HG03457 (cell line): ENCODE results near the gene TRAPPC3.

ENCODE experiments used
- ATAC-seq: cut with Tn5 transposase; IDR thresholded peaks from one replicate; pipeline ENCODE4 v1.9.1; 2021; ENCODE audit warnings: moderate number of reproducible peaks; ENCODE audit not compliant: unreplicated experiment

The TRAPPC3 gene

DNA sequence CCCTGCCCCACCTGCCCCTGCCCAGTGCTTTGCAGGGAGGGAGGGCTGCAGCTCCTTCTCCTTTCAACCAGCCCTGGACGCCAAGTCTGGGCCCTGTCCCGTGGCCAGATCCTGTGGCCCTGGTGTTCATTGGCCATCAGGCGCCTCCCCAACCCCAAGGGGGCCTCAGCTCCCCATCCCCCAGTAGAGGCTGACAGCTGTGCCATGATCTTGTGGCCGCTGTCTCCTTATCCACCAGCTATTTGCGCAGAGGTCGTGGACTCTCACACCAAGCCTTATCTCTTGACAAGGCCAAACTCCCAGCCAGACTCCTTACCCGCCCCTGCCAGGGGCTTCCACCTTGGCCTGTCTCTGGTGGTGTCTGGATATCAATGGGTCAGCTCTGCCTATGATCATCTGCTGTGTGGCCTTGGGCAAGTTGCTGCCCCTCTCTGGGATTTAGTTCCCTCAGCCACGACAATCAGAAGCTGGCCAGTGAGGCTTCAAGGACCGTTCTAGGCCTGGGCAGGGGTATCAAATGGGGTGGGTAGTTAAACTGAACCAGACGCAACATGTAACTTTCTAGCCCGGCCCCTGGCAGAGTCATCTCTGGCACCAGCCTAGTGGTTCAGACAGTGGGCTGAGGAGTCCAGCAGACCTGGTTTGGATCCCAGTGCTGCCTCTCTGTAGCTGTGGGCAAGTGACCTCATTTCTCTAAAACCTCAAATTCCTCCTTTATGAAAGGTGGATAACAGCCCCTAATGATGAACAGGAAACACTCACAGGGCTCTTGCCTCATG is 21.0 kb downstream of the TRAPPC3 start:
- no peak for ATAC-seq

DNA sequence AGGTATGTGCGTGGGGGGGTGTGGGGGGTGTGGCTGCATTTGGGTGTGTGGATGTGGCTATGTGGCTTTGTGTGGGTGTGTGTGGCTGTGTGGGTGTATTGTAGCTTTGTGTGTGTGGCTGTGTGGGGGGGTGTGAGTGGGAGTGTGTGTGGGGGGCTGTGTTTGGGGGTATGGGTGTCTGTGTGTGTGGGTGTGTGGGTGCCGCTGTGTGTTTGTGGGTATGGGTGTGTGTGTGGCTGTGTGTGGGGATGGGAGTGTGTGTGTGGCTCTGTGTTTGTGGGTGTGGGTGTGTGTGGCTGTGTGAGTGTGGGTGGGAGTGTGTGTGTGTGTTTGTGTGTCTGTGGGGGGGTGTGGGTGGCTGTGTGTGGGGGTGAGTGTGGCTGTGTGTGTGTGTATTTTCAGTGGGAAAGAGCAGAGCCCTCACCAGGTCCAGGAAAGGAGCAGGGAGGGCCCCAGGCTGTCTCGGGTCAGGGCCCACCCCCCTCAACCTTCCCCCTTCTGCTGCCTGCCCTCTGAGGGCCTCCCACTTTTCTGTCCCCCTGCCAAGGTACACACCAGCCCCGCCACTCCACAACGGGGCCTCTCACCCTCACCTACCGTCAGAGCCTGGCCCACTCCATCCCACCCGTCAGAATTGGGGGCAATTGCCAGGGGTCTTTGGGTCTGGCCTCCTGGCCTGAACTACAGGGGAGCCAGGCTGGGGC is 22.3 kb downstream of the TRAPPC3 start:
- ATAC-seq = no peak

DNA sequence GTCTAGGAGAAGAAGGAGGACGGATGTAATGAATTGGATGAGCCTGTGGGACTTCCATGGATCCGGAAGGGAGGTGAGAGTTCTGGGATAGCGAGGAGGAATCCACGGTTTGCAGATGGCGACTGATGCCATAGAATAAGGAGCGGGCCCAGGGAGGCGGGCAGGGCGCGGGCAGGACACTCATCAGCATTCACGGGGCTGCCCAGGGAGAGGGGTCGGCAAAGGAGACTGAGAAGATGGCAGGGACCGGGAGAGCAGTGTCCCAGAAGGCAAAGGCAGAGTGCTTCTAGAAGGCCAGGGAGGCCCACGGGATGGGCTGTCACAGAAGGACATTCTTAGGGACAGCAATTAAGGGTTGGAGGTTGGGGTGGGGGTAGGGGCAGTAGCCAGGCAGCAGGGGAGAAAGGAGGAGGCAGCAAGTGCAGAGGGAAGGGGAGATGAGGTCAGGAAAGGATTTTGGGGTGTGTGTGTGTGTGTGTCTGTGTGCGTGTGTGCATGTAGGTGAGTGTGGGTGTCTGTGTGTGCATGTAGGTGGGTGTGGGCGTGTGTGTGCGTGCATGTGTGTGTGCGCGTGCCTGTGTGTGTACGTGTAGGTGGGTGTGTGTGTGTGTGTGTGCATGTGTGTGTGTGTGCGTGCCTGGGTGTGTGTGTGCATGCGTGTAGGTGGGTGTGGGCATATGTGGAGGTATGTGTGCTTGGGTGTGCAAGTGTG is 23.1 kb downstream of the TRAPPC3 start:
- ATAC-seq = no peak

DNA sequence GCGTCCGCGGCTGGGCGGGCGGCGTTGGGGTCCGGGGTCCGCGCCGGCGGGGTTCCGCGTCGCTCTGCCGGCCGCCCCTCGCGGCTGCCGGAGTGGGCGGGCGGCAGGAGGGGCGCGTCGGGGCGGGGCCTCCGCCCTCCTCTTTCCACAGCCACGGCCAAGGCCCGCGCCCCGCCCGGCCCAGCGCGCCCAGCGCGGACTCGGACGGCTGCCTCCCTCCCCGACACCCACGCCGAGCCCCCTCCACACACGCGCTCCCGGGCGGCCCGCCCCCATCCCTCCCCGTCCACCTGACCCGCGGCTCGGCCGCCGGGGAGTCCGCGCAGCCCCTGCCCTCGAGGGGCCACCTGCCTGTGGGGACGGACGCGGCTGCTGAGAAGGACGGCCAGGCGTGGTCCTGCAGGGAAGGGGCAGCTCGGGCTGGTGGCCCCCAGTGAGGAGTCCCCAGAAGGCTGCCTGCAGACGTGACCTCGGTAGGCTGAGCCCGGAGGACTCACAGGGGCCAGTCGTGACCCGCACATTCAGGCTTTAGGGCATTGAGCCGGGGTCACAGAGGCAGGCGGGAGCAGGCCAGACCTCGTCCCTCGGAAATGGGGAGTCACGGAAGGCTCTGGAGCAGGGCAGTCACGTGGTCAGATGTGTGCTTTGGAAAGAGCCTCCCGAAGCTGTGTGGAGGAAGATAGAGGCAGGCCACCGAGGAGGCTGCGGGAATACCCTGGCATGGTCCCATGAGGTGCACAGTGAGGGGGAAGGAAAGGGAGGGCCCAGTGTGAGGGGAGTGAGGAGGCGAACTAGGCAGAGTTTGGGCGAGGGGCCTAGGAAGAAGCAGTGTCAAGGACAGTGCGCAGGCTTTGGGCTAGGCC is 23.9 kb downstream of the TRAPPC3 start, which contains the start of gene COL8A2:
Gene COL8A2 (minus strand): TSS at position 94 of the 863 bp plus-strand sequence. CDS start 24,980 bp downstream, outside the sequence.
- ATAC-seq = no peak

DNA sequence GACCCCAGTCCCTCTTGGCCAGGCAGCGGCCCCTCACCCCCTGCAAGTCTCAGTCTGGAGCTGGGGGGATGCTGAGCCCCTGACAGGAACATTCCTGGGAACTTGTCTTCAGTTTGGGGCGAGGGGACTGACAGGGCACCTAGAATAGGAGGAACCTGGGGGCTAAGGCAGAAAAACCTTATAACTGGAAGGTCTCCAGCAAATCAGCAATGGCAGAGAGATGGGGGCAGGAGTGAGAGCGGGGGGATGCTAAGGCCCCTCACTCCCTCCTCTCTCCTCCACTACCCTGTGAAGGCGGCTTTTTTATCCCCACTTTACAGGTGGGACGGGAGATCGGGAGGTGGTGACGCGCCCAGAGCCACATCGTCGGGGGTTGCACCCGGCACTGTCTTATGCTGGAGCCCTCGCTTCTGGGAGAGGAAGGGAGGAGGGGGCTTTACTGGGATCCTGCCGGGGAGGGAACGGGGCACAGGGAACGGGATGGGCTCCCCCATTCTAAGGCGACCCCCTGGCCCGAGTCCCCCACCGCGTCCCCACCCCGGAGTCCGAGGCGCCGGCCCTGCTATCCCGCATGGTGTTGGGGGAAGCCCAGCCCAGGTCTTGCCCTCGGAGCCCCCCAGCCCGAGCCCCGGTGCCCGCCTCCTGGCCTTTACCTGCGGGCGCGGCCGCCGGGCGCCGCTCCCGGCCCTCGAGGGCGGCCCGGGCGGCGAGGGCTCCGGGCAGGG is 24.7 kb downstream of the TRAPPC3 start:
- ATAC-seq = no peak

DNA sequence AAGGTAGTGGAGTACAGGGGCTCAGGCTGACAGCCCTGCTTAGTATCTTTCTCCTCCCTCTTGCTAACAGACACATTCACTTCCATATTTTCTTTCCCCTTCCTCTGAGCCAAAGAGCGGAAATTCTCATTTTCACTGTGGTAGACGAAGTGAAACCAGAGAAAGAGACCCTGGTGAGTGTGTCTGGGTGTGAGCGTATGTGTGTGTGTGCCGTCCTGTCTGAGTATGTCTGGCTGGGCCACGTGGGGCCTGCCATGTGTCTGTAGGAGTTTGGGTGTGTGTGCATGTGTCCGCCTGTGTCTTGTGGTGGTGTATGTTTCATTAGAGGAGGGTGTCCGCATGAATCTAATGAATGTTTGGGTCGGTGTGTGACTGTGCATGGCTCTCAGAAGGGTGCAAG is 25.9 kb downstream of the TRAPPC3 start:
- ATAC-seq = no peak

DNA sequence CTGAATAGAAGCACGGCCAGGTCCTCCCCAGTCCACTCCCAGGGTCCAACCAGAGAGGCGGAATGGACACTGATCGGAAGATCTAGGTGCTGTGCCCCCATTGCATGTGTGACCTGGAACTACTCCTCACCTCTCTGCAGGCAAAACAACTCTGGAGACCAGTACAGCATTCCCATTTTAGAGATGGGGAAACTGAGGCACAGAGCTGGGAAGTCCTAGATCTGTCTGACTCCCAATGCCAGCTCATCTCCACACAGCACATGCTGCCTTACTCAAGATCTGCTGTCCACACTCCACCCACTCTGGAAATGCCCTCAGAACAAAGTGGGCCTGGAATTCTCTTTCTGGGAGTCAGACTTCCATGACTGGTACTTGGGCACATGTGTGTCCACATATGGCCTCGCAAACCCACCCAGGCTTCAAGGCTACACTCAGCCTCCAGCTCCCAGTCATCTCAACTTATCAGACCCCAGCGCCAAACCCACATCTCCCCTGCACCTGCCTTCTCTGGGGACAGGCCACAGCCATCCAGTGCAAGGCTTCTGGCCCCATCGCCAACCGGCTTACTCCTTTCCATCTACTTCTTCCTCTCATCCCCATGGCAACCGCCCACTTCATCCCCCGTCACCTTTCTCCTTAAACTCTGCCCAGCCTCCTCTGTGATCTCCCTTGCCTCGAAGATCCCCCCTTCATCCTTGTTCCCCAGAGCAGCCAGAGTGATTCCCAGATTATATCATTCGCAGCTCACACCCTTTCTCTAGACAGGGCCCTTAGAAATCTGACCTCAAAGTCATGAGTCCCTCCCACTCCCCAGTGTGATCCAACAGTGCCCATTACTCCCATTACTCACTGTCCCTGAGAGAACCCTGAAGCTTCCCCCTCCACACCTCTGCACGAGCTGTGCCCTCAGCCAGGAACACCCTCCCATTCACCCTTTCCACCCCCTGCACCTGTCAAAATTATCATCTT is 26.9 kb downstream of the TRAPPC3 start:
- ATAC-seq = no peak

DNA sequence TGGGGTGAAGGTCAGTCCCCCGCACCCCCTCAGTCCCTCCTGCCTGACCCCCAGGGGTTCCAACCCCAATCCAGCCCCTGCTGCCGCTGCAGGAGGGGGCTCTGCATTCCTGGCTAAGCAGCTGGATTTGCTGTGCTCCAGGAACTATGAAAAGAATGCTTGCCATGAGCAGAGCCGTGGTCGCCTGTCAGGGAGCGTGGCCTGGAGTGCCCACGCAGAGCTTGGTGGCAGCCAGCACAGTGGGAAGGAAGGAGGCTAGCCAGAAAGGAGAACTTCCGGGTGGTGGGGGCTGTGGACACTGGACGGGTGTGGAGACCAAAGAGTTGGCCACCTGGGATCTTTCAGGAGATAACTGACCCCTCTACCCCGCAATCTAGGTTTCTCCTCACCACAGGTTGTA is 29.8 kb downstream of the TRAPPC3 start:
- no peak for ATAC-seq

DNA sequence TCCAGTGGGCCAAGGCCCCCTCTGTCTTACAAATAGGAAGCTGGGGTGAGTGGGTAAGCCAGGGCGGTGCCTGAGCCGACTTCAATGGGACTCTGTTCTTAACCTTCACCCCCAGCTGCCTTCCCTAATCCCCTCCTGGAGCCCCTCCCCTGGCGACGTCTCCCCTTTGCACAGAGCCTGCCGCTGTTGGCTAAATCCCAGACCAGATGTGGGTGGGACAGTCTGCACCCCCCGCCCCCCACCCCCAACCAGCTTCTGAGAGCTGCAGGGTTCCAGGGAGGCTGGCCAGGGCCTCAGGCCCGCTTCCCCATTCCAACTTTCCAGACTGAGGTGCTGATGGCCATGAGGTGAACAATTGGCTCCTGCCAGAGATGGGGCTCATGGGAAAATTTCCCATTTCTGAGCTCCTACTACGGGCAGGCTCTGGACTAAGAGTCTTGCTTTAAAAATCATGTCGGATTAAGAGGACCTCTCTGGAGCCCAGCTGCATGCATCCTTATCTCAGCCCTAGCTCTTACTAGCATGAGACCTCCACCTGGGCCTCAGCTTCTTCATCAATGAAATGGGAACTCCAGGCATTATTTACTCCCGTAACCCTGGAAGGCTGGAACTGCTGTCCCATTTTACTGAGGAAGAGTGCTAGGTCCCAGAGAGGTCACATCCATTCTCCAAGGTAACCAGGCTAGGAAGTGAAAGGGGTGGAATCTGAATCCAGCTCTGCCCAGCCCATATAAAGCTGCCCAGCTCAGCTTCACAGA is 30.7 kb downstream of the TRAPPC3 start:
- no peak for ATAC-seq

DNA sequence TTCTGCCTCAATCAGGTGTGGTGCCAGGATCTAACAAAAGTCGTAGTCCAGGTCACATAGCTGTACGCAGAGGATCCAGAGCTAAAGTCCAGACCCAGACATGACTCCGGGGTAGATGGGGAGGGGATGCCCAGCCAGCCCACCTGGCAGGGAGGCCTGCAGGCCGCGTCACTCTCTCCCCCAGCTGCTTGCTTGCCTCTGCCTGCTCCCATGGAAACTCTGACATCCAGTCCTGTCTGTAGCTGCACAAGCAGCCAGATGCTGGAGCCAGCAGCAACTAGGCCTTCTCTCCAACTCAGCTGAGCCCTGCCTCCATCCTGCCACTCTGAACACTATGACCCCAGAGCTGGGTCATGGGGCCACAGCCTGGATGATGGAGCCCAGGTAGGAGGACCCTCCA is 32.4 kb downstream of the TRAPPC3 start:
- ATAC-seq = no peak

DNA sequence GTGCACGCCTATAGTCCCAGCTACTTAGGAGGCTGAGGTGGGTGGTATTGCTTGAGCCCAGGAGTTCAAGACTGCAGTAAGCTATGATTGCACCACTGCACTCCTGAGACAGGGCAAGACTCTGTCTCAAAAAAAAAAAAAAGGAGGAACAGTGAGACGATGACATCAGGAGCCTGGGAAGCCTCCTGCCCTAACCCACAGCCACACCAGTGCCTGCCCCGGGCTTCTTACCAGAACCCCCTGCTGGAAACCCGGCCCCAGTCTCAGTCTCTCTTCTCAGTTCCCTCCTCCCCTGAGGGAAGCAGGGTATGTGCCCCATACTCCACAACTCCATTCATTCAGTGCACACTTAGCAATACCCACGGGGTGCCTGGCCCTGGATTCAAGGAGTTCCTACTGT is 33.4 kb downstream of the TRAPPC3 start:
- no peak for ATAC-seq

DNA sequence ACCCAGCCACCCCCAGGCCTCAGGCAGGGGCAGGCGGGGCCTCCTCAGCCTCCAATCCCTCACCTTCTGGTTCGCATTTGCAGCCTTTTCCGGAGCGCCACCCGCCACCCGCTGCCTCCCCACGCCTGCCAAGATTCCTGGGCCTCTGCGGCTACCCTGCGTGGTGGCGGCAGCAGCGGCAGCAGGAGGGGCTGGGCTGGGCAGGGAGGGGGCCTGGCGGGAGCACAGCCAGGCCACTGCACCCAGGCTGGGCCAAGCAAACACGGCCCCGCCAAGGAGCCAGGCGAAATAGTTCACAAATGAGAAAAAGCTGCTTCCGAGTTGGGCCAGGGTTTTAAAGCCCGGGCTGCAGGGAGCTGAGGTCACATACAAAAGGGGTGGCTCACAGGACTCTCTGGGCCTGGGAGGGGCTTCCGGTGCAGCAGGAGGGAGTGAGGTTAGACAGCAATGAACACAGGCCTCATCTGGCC is 34.1 kb downstream of the TRAPPC3 start:
- ATAC-seq = no peak

DNA sequence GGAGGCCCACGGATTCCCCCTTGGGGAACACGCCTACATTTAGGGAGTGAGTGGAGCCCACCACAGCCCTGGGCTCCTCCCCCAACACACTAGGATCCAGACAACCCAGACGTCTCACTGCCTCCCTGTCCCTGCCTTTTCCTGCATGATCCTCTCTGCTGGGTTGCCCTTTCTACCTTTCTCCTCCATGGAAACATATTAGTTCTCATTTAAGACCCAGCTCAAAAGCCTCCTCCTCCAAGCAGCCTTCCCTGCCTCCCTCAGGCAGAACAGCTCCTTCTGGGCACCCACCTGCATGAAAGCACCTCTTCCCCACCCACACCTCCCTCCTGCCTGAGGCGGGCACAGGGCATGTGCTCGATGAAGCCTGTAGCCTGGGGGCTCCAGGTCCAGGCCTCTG is 34.9 kb downstream of the TRAPPC3 start:
- no peak for ATAC-seq

DNA sequence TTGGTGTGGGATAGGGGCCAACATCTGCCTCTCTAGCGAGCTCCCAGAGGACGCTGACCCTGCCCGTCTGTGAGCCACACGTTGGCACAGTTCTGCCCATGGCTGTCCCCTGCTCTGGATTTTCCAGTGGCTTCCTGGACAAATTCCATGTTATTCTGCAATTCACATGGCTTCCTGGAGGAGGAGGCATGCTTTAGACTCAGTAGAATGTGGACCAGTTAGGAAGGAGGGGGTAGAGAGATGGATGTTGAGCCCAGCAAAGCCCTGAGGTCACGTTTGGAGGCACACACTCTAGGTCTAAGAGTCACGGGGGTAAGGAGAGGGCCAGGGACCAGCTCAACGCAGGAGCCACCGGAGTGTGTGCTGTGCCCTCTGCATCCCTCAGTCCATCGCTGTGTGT is 36.5 kb downstream of the TRAPPC3 start:
- ATAC-seq = no peak

DNA sequence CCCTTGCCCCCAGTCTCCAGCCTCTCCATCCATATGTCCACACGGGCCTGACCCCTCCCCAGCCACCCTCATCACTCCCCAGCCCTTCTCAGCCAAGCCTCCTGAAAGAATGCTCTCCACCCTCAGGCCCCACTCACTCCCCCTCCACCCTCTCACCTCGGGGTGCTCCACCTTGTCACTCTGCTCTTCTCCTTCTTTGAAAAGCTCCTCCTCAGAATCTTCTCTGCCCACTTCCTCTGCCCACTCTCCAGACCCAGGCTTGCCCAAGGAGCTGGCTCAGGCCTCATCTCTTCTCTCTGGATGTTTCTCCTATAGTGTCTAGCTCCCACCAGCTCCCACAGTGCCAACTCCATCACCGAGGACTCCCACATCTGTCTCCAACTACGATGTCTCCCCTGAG is 38.1 kb downstream of the TRAPPC3 start:
- no peak for ATAC-seq

DNA sequence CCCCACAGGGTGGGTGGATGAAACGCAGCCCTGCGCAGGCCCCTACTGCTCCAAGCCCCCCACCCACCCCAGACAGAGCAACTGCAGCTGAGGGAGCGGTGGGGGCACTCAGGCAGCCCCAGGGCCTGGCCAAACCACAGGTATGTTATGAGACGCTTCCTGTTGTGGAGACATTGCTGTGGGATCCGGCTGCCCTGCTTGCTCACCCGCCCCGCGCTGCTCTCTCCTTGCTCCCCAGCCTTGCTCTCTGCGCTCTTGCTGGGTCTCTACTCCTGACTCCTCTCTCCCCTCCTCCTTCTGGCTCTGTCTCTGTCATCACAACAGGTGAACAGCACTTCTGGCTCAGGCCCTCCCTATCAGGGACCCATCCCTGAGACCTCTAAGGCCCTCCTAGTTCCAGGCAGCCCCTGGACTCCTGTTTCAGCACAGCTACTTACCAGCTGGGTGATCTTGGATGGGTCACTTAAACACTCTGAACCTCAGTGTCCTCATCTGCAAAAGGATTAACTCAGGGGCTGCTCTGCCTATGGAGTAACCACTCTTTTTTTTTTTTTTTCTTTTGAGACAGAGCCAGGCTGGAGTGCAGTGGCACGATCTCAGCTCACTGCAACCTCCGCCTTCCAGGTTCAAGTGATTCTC is 40.1 kb downstream of the TRAPPC3 start:
- no peak for ATAC-seq

DNA sequence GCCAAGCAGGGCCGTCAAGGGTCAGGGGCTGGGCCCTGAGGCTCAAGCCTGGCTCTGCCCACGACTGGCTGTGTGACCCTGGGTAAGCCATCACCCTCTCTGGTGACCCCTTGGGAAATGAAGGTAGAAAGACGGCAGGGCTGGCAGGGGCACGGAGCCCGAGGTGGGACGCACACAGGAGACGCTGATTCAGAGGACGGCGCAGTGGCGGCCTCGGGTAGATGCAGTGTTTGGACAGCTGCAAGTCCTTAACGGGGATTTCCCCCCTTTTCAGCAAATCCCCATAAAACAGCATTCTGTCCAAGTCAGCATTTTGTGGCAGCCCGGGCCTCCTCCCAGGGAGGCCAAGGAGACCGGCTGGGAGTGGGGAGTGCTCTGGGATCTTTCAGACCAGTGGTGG is 41.0 kb downstream of the TRAPPC3 start:
- ATAC-seq = no peak

DNA sequence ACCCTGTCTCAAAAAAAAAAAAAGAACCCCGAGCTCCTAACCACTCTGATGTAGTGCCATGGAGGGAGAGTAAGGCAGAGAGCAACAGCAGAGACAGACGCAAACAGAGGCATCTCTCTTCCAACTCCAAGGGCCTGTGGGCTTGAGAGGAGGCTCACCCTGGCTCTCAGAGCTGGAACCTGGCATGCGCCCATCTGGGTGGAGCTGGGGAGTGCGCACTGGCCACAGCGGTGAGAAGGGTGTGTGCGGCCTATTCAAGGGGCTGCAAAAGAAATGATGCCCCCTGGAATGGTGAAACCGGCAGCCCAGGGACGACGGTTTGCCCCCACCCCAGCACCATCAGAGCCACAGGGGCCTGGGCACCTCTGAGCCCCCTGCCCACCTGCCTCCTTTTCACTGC is 41.9 kb downstream of the TRAPPC3 start:
- no peak for ATAC-seq
